SHP77 treated with DMSO at 0.1 percent for 48 hours (cell line): ENCODE data around the gene ENDOV.
"Not testable (repeated sequence)": the region's sequence is repeated elsewhere in the genome, so short reads cannot be mapped to it uniquely, and the experiment has no call there.

ENCODE experiments used
- DNase-seq: peaks from one replicate; lab custom pipeline; 2025; lab: John Stamatoyannopoulos, UW

The ENDOV gene

GRCh38 chr17:80388601-80389000, 26.4 kb upstream of the ENDOV start:
- DNase-seq = no peak

- DNase-seq = no peak
Measured at GRCh38 chr17:80389011-80389995, 25.7 kb upstream of the ENDOV start.

- DNase-seq = no peak
Measured at GRCh38 chr17:80393241-80393890, 21.6 kb upstream of the ENDOV start.

GRCh38 chr17:80393961-80394360, 21.0 kb upstream of the ENDOV start:
- no peak for DNase-seq

- no peak for DNase-seq
Measured at GRCh38 chr17:80394629-80395216, 20.2 kb upstream of the ENDOV start.

GRCh38 chr17:80395402-80396151, 19.4 kb upstream of the ENDOV start:
- no peak for DNase-seq

GRCh38 chr17:80396157-80397033, 18.6 kb upstream of the ENDOV start:
- no peak for DNase-seq

GRCh38 chr17:80397034-80397387, 18.0 kb upstream of the ENDOV start:
- DNase-seq = no peak

GRCh38 chr17:80397686-80398085, 17.3 kb upstream of the ENDOV start:
- no peak for DNase-seq

GRCh38 chr17:80401086-80401485, 13.9 kb upstream of the ENDOV start:
- not testable (repeated sequence) for DNase-seq

GRCh38 chr17:80402102-80402501, 12.9 kb upstream of the ENDOV start:
- not testable (repeated sequence) for DNase-seq

- DNase-seq = no peak
Measured at GRCh38 chr17:80402959-80403358, 12.0 kb upstream of the ENDOV start.

- DNase-seq = no peak
Measured at GRCh38 chr17:80406146-80406545, 8.8 kb upstream of the ENDOV start.

- DNase-seq = not testable (repeated sequence)
Measured at GRCh38 chr17:80407917-80408316, 7.0 kb upstream of the ENDOV start.

- no peak for DNase-seq
Measured at GRCh38 chr17:80408872-80409271, 6.1 kb upstream of the ENDOV start.

GRCh38 chr17:80409626-80410025, 5.3 kb upstream of the ENDOV start:
- DNase-seq = no peak

GRCh38 chr17:80410441-80411087, 4.4 kb upstream of the ENDOV start:
- DNase-seq = not testable (repeated sequence)

GRCh38 chr17:80413771-80414507, 1.0 kb upstream of the ENDOV start:
- DNase-seq = no peak

GRCh38 chr17:80414508-80414802, 512 bp upstream of the ENDOV start:
- DNase-seq = no peak

- no peak for DNase-seq
Measured at GRCh38 chr17:80415626-80416137, 715 bp downstream of the ENDOV start.
